Astrocyte (in vitro differentiated cells and primary cell): Measurements from ENCODE around the gene PLA2G2F.

Experiments used
- CTCF ChIP-seq: IDR thresholded peaks from 2 replicates; pipeline ENCODE4 v1.5.1; 2011; ENCODE audit warnings: low read depth, mild to moderate bottlenecking, inconsistent platforms, low read length, moderate library complexity; ENCODE audit not compliant: insufficient read depth
- EZH2 ChIP-seq: IDR thresholded peaks from 2 replicates; pipeline ENCODE4 v1.6.1; 2012; ENCODE audit warnings: mild to moderate bottlenecking, low read length, inconsistent platforms; ENCODE audit not compliant: insufficient read depth

- no peak for TF ChIP-seq CTCF
- no peak for TF ChIP-seq EZH2
These were observed 30.8 kb downstream of the PLA2G2F start for GRCh38 chr1:20169932-20170331.
